Activated B cell treated with CpG ODN at 0.5 μM for 24 hours (primary cell): ENCODE measurements around the gene MGRN1. TPM values are rescaled to one million over a fixed set of nuclear protein-coding genes. Genes with fewer than 3 reads are reported as not detected.

Experiments used
- ATAC-seq: fragments of 200-7000 bp; cut with Tn5 transposase; one replicate; pipeline ENCODE4 v1.10.0; 2021; ENCODE audit warnings: low read depth, mild to moderate bottlenecking, moderate library complexity
- CTCF ChIA-PET: fragments of 350-600 bp; sonication (Branson Sonifier 250); formaldehyde crosslinking; loops from one replicate; lab custom pipeline; 2021; ENCODE audit warnings: antibody characterized with exemption; lab: Charles Lee
- POLR2A ChIA-PET: fragments of 350-600 bp; sonication (Branson Sonifier 250); formaldehyde crosslinking; loops from one replicate; lab custom pipeline; 2021; ENCODE audit warnings: antibody characterized with exemption; lab: Charles Lee
- DNase-seq: peaks from one replicate; pipeline ENCODE4 v3.0.0; 2022
- H3K27ac Mint-ChIP-seq: one replicate; pipeline ENCODE4 v1.8.0; 2020; ENCODE audit warnings: mixed read lengths
- H3K27me3 Mint-ChIP-seq: one replicate; pipeline ENCODE4 v1.8.0; 2021; ENCODE audit warnings: mixed read lengths
- H3K36me3 Mint-ChIP-seq: one replicate; pipeline ENCODE4 v1.8.0; 2021; ENCODE audit warnings: low read depth, mixed read lengths
- H3K4me1 Mint-ChIP-seq: one replicate; pipeline ENCODE4 v1.8.0; 2021; ENCODE audit warnings: mixed read lengths
- H3K4me3 Mint-ChIP-seq: one replicate; pipeline ENCODE4 v1.8.0; 2020; ENCODE audit warnings: mild to moderate bottlenecking, mixed read lengths
- H3K9me3 Mint-ChIP-seq: one replicate; pipeline ENCODE4 v1.8.0; 2020; ENCODE audit warnings: mixed read lengths
- CTCF ChIP-seq: fragments of 200-600 bp; IDR thresholded peaks from one replicate; pipeline ENCODE4 v1.8.0; 2022; ENCODE audit warnings: antibody characterized with exemption, mild to moderate bottlenecking
- intact Hi-C: fragments of 100-400 bp; cut with micrococcal nuclease; formaldehyde crosslinking; loops from one replicate; pipeline ENCODE4 v1.15.1; 2024
- total RNA-seq: library from RNA; stranded (reverse); gene quantifications from 2 replicates; pipeline ENCODE4 v1.2.3, GENCODE V29; 2022

Gene MGRN1
- total RNA-seq, 1 donor from 2014 or later = 88.6 TPM

DNA sequence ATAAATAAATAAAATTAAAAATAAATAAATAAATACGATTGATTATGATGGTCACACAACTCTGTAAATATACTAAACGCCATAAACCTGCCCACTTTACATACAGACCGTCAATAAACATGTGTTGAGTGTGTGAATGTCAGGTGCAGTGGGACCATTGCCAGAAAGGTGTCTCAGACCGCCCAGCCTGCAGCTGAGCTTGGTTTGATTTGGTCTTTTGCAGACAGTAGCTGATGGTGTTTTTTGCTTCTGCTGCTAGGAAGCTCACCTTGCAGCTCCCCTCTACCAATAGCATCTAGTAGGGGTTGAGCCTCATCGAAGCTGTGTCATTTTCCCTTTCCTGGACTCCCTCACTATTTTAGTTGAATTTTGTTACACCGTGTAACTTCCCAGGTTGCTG, 33.4 kb upstream of the MGRN1 start:
- CTCF ChIA-PET = interaction anchor here (0.6 kb wide), 1 partner anchor 141 kb away, joined by 3 read pairs; no protein-coding TSS in a partner anchor
- no peaks in the 10 kb centered on the region for H3K9me3 Mint-ChIP-seq

GRCh38 chr16:4591706-4592470, 32.7 kb upstream of the MGRN1 start:
- CTCF ChIA-PET = no interaction called here
- intact Hi-C loops = no loop called here
- no peaks in the 10 kb centered on the region for H3K4me1 Mint-ChIP-seq

More for the DNA sequence above, 33.4 kb upstream of the MGRN1 start:
- Mint-ChIP-seq H3K4me3 (no peak overlapping the region), H3K27ac (no peak overlapping the region), H3K27me3 (peaks cover 13% of the 10 kb centered on the region), H3K36me3 (no peaks in the 10 kb centered on the region), H3K4me1 (no peaks in the 10 kb centered on the region)
- POLR2A ChIA-PET = no interaction called here
- ATAC-seq = no peak
- DNase-seq = no peak
- TF ChIP-seq CTCF = no peak
- intact Hi-C loops = no loop called here

GRCh38 chr16:4593086-4593485, 31.5 kb upstream of the MGRN1 start:
- Mint-ChIP-seq H3K36me3 (no peaks in the 10 kb centered on the region), H3K4me3 (no peak overlapping the region), H3K27me3 (peaks cover 10% of the 10 kb centered on the region), H3K9me3 (no peaks in the 10 kb centered on the region), H3K4me1 (no peaks in the 10 kb centered on the region), H3K27ac (no peak overlapping the region)
- POLR2A ChIA-PET = no interaction called here
- intact Hi-C loops = no loop called here
- CTCF ChIA-PET = no interaction called here
- no peak for DNase-seq
- no peak for ATAC-seq
- no peak for TF ChIP-seq CTCF

More at GRCh38 chr16:4591706-4592470, 32.7 kb upstream of the MGRN1 start:
- no peak for DNase-seq
- ATAC-seq = no peak
- no peaks in the 10 kb centered on the region for H3K36me3 Mint-ChIP-seq
- no peak overlapping the region for H3K4me3 Mint-ChIP-seq
- H3K27me3 Mint-ChIP-seq = peaks cover 10% of the 10 kb centered on the region
- no peak overlapping the region for H3K27ac Mint-ChIP-seq
- POLR2A ChIA-PET = no interaction called here
- no peak for TF ChIP-seq CTCF
- H3K9me3 Mint-ChIP-seq = no peaks in the 10 kb centered on the region

DNA sequence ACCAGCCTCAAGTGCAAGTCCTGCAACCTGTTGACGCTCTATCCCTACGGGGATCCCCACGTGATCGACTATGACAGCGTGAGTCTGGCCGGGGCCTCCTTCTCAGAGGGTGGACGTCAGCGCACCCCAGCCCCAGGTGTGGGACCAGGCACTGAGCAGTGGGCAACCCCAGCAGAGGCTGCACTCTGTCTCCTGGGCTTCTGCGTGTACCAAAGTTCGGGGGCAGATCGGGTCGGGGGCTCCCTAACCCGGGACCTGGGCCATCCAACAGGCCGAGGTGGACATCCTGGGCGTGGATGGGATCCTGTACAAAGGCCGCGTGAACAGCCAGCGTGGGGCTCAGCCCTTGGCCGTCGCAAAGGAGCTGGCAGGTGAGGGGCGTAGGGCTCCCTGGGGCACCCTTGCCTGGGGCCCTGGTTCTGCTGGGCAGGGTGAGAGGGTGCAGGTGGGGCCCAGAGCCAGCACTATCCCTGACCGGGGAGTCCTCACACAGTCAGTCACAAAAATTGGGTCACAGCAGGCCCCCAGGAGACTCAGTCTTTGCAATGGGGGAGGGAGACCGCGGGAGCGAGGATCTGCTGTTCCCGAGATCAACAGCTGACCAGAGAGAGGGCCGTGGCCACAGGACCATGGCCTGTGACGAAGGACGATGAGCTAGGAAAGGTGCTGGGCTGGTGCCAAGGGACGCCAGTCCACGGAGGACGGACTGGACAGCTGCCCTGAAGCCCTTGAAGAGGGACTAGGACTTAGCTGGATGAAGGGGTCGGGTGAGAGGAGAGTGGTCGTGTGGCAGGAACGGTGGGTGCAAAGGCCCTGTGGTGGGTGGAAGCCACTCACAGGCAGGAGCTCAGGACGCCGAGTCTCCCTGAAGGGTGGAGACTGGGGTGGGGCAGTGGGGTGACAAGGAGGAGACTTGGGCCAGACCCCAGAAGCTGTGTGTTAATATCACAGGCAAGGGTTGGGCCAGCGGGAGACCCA, 29.9 kb upstream of the MGRN1 start:
- no peaks in the 10 kb centered on the region for H3K4me1 Mint-ChIP-seq
- CTCF ChIA-PET = no interaction called here
- no peak overlapping the region for H3K4me3 Mint-ChIP-seq
- H3K27ac Mint-ChIP-seq = no peak overlapping the region
- H3K36me3 Mint-ChIP-seq = no peaks in the 10 kb centered on the region
- DNase-seq (no peak), ATAC-seq (no peak)
- H3K9me3 Mint-ChIP-seq = no peaks in the 10 kb centered on the region
- TF ChIP-seq CTCF = no peak
- intact Hi-C loops = no loop called here
- POLR2A ChIA-PET = no interaction called here
- H3K27me3 Mint-ChIP-seq = peaks cover 6% of the 10 kb centered on the region

DNA sequence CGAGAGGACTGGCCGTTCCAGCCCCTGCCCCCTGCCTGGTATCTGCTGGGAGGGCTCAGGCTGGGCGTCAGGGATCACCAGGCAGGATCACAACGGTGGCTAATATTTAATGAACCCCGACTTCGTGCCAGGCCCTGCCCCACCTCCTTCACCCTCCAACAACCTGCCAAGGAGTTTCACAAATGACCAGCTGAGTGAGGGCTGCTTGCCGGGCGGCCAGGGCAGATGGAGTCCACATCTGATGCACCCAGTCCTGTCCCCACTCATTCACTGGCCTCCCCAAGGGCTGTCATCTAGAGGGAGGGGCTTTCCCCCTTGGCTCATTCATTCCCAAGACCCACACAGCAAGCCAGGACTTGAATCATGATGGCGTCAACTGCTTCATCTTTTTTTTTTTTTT, 27.5 kb upstream of the MGRN1 start:
- no peak overlapping the region for H3K4me3 Mint-ChIP-seq
- ChIA-PET POLR2A (no interaction called here), CTCF (interaction anchor here (1.3 kb wide), 1 partner anchor 11 kb away, joined by 3 read pairs; no protein-coding TSS in a partner anchor)
- H3K4me1 Mint-ChIP-seq = no peaks in the 10 kb centered on the region
- H3K36me3 Mint-ChIP-seq = no peaks in the 10 kb centered on the region
- no peak for ATAC-seq
- no peaks in the 10 kb centered on the region for H3K9me3 Mint-ChIP-seq
- H3K27me3 Mint-ChIP-seq = peaks cover 9% of the 10 kb centered on the region
- H3K27ac Mint-ChIP-seq = no peak overlapping the region
- intact Hi-C loops = no loop called here
- no peak for DNase-seq
- no peak for TF ChIP-seq CTCF
